Measurements from ENCODE around the gene CDK18. TPM values are rescaled to one million over a fixed set of nuclear protein-coding genes. Genes with fewer than 3 reads are reported as not detected.

CDK18 gene
- total and polyA plus RNA-seq, 2 donors from 2014 or later: 25.7 to 36.3 TPM

DNA sequence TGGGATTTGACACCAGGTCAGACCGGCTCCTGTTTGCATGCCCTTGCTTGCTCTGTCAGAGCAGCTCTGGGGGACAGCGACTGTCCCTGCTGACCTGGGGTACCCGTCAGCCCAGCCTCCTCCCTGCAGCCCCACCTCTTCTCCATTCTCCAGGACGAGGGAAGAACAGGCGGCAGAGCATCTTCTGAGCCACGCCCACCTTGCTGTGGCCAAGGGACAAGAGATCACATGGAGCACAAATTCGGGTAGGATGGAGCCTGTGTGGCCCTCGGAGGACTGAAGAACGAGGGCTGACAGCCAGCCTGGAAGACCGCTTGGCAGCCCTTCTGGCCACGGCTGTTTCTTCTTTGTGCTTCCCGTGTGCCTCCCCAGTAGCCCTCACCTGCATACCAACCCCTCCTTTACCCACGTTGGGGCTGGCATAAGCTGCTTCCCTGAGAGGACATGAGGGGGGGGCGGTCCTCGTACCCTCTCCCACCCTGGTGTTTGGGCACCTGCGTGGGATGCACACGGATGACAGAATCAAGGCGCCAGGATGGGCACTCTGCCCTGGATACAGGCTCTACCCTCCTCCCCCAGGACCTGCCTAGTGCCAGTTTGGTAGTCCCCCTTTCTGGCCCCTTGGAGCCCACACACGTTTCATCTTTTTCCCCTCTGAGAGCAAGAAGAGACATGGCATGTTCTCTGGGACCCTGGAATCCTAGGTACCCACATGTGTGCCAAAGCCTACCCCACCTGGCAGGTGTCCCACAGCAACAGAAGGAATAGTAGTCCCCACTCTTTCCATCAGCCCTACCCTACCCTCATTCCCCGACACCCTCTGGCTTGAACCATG lies 26.9 kb downstream of the CDK18 start:
- FAIRE-seq (no peak), DNase-seq (peak in 1 of 5 donors; percentile 35)
- Histone ChIP-seq H3K4me1 (ENCODE audit: control insufficient read depth in 2 of 3, insufficient read depth in 2 of 3, low read depth in 1 of 3, low read length in 3 of 3) (peaks cover 0 to 2% (median 0%) of the 10 kb centered on the region in 3 donors), H3K9me3 (ENCODE audit: control insufficient read depth in 2 of 3, insufficient read depth in 1 of 3, low read length in 3 of 3) (no peaks in the 10 kb centered on the region), H3K27ac (ENCODE audit: low read depth in 2 of 2, low read length in 2 of 2) (no peak overlapping the region), H3K9ac (ENCODE audit: low read length in 3 of 3) (no peak overlapping the region), H3K27me3 (ENCODE audit: control insufficient read depth, insufficient read depth, low read length) (no peaks in the 10 kb centered on the region), H3K4me3 (ENCODE audit: low read length in 3 of 3) (no peak overlapping the region), H3K36me3 (ENCODE audit: control insufficient read depth in 2 of 3, insufficient read depth in 3 of 3, low read length in 3 of 3) (peaks cover 0 to 23% (median 8%) of the 10 kb centered on the region in 3 donors)
- intact Hi-C loops (cut with DNase I): no loop called here
- TF ChIP-seq, protein P1, sequence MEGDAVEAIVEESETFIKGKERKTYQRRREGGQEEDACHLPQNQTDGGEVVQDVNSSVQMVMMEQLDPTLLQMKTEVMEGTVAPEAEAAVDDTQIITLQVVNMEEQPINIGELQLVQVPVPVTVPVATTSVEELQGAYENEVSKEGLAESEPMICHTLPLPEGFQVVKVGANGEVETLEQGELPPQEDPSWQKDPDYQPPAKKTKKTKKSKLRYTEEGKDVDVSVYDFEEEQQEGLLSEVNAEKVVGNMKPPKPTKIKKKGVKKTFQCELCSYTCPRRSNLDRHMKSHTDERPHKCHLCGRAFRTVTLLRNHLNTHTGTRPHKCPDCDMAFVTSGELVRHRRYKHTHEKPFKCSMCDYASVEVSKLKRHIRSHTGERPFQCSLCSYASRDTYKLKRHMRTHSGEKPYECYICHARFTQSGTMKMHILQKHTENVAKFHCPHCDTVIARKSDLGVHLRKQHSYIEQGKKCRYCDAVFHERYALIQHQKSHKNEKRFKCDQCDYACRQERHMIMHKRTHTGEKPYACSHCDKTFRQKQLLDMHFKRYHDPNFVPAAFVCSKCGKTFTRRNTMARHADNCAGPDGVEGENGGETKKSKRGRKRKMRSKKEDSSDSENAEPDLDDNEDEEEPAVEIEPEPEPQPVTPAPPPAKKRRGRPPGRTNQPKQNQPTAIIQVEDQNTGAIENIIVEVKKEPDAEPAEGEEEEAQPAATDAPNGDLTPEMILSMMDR (IDR thresholded peaks at IDR 0.05; ENCODE audit: borderline replicate concordance, extremely low read depth, insufficient read depth): no peak

DNA sequence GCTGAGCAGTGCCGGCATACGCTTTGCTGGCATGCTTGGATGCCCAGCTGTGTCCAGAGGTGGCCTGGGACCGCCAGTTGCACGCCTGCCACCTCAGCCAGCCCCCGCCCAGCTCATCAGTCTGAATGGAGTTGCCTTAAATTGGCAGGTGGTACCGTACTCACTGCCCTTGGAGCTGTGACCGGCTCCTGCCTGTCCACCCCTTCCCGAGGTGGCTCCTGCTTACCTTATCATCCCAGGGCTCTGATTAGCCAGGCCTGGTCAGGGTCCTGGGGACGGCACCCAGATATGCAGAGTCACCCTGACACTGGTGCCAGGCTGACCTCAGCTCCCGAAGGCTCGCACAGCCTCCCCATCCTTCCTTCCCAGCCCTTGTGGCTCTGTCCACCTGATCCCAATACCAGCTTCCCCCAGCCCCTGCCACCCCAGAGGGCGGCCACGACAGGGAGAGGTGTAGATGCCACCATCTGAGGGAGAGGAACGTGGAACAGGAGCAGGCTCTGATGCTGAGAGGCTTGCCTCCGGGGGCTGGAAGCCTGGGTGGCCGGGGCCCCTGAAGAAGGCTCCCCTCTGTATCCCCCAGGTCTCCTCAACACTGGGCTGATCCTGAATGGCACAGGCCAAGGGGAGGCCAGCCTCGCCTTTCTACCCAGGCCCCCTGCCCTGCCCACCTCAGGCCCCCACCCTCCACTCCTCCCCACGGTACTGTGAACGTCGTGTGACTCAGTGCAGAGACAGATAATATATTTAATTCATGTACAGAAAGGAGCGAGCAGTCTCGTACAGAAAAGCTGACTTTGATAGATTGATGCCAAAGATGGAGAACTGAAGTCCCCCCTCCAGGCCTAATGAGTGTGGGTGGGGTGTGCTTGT lies 27.8 kb downstream of the CDK18 start:
- Histone ChIP-seq H3K9me3 (ENCODE audit: control insufficient read depth in 2 of 3, insufficient read depth in 1 of 3, low read length in 3 of 3) (no peaks in the 10 kb centered on the region), H3K4me1 (ENCODE audit: control insufficient read depth in 2 of 3, insufficient read depth in 2 of 3, low read depth in 1 of 3, low read length in 3 of 3) (no peaks in the 10 kb centered on the region), H3K27me3 (ENCODE audit: control insufficient read depth, insufficient read depth, low read length) (no peaks in the 10 kb centered on the region), H3K27ac (ENCODE audit: low read depth in 2 of 2, low read length in 2 of 2) (no peak overlapping the region), H3K4me3 (ENCODE audit: low read length in 3 of 3) (no peak overlapping the region), H3K36me3 (ENCODE audit: control insufficient read depth in 2 of 3, insufficient read depth in 3 of 3, low read length in 3 of 3) (peaks cover 0 to 23% (median 8%) of the 10 kb centered on the region in 3 donors), H3K9ac (ENCODE audit: low read length in 3 of 3) (no peak overlapping the region)
- FAIRE-seq: no peak
- intact Hi-C loops (cut with DNase I): no loop called here
- TF ChIP-seq, protein P1 (IDR thresholded peaks at IDR 0.05; ENCODE audit: borderline replicate concordance, extremely low read depth, insufficient read depth): no peak
- peak in 1 of 5 donors; percentile 52 for DNase-seq

DNA sequence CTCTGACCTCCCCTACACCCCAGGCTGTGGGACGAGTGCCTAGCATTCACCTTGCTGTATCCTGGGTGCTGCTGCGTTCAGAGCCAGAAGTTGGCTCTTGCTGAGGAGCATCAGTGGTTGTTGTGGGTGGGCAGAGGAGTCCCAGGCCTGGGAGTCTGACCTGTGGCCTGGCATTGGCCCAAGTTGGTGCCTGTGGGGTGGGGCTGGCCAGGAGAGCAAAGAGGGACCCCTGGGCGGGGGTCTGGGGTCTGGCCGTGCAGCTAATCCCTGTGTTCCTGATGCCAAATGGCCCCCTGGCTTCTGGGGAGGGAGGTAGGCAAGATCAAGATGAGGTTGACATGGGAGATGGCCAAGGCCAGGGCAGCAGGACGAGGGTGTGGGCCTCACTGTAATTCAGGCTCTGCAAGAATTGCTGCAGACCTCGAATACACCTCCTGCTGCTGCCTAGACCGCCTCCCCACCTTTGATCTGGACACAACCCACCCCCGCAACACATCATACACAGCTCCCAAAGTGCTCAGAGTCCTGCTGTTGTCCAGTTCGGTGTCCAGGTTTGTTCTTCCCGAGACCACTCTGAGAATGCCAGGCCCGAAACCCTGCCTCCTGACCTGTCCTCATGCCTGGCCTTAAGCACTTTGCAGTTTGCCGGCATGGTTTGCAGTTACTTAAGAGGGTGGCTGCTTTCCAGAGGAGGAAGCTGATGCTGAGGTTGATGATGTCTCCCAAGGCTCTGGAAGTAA lies 28.7 kb downstream of the CDK18 start:
- no peak overlapping the region for H3K4me3 ChIP-seq (ENCODE audit: low read length in 3 of 3)
- H3K4me1 ChIP-seq (ENCODE audit: control insufficient read depth in 2 of 3, insufficient read depth in 2 of 3, low read depth in 1 of 3, low read length in 3 of 3): no peaks in the 10 kb centered on the region
- no peak overlapping the region for H3K9ac ChIP-seq (ENCODE audit: low read length in 3 of 3)
- peak in 2 of 5 donors; percentile 44 to 73 for DNase-seq
- TF ChIP-seq, protein P1 (IDR thresholded peaks at IDR 0.05; ENCODE audit: borderline replicate concordance, extremely low read depth, insufficient read depth): no peak
- no peaks in the 10 kb centered on the region for H3K27me3 ChIP-seq (ENCODE audit: control insufficient read depth, insufficient read depth, low read length)
- FAIRE-seq: no peak
- no peaks in the 10 kb centered on the region for H3K9me3 ChIP-seq (ENCODE audit: control insufficient read depth in 2 of 3, insufficient read depth in 1 of 3, low read length in 3 of 3)
- H3K36me3 ChIP-seq (ENCODE audit: control insufficient read depth in 2 of 3, insufficient read depth in 3 of 3, low read length in 3 of 3): peaks cover 0 to 20% (median 8%) of the 10 kb centered on the region in 3 donors
- intact Hi-C loops (cut with DNase I): no loop called here
- H3K27ac ChIP-seq (ENCODE audit: low read depth in 2 of 2, low read length in 2 of 2): no peak overlapping the region
